SU-DHL-6 (cell line): ENCODE results near the gene ZNF132.

Experiments
- H2AFZ ChIP-seq: fragments of 200-600 bp; sonication (generic); 2 replicates; pipeline ENCODE4 v1.6.1; 2014; ENCODE audit warnings: low read depth, mild to moderate bottlenecking, moderate library complexity, mixed read lengths, antibody characterized with exemption, low read length; ENCODE audit not compliant: severe bottlenecking
- H3F3A ChIP-seq: fragments of 200-600 bp; shearing (Covaris generic); 2 replicates; pipeline ENCODE4 v1.6.0; 2016; ENCODE audit warnings: antibody characterized with exemption, mild to moderate bottlenecking; ENCODE audit not compliant: insufficient read depth
- H3K27ac ChIP-seq: fragments of 200-600 bp; sonication (generic); 2 replicates; pipeline ENCODE4 v1.5.1; 2016; ENCODE audit warnings: low read depth, mild to moderate bottlenecking, low read length, moderate library complexity, mixed read lengths
- H3K27me3 ChIP-seq: fragments of 200-600 bp; sonication (generic), shearing (Covaris generic); 2 replicates; pipeline ENCODE4 v1.6.0; 2014; ENCODE audit warnings: mild to moderate bottlenecking, low read length
- H3K36me3 ChIP-seq: fragments of 200-600 bp; sonication (generic); 2 replicates; pipeline ENCODE4 v1.6.1; 2014; ENCODE audit warnings: mild to moderate bottlenecking, low read length, mixed read lengths
- H3K4me2 ChIP-seq: fragments of 300-600, 200-600 bp; shearing (Covaris generic), sonication (generic); 2 replicates; pipeline ENCODE4 v1.6.0; 2014; ENCODE audit warnings: low read length, low read depth, mild to moderate bottlenecking; ENCODE audit not compliant: poor library complexity, severe bottlenecking
- H3K4me3 ChIP-seq: fragments of 200-600 bp; sonication (generic); 2 replicates; pipeline ENCODE4 v1.5.1; 2014; ENCODE audit warnings: antibody characterized with exemption, low read length, mild to moderate bottlenecking, mixed read lengths; ENCODE audit not compliant: insufficient read depth, poor library complexity, severe bottlenecking
- H3K79me2 ChIP-seq: fragments of 200-600 bp; sonication (generic); 2 replicates; pipeline ENCODE4 v1.6.1; 2014; ENCODE audit warnings: mild to moderate bottlenecking, low read length, moderate library complexity; ENCODE audit not compliant: insufficient read depth
- H3K9ac ChIP-seq: fragments of 200-600 bp; sonication (generic); 2 replicates; pipeline ENCODE4 v1.7.0; 2014; ENCODE audit warnings: mild to moderate bottlenecking, low read length
- H3K9me2 ChIP-seq: fragments of 200-600 bp; sonication (generic); replicated peaks from 2 replicates; pipeline ENCODE4 v1.6.1; 2014; ENCODE audit warnings: low read length; ENCODE audit not compliant: insufficient read depth
- H3K9me3 ChIP-seq: fragments of 200-600 bp; sonication (generic); 2 replicates; pipeline ENCODE4 v1.6.1; 2014; ENCODE audit warnings: low read length, mixed read lengths; ENCODE audit not compliant: insufficient read depth
- H4K20me1 ChIP-seq: fragments of 200-600 bp; sonication (generic); 2 replicates; pipeline ENCODE4 v1.6.1; 2014; ENCODE audit warnings: low read depth, mild to moderate bottlenecking, antibody characterized with exemption, low read length, moderate library complexity, mixed read lengths
- CTCF ChIP-seq: fragments of 200-600 bp; sonication (generic); IDR thresholded peaks from one replicate; pipeline ENCODE4 v1.5.1; 2017; ENCODE audit warnings: antibody characterized with exemption, mild to moderate bottlenecking, low read length, moderate library complexity; ENCODE audit not compliant: insufficient read depth, poor library complexity, severe bottlenecking
- EZH2phosphoT487 ChIP-seq: fragments of 200-600 bp; sonication (generic), shearing (Covaris generic); conservative IDR thresholded peaks from 2 replicates; pipeline ENCODE4 v1.6.1; 2018; ENCODE audit warnings: mild to moderate bottlenecking, antibody characterized with exemption, low read length, moderate library complexity, mixed read lengths

The ZNF132 gene

GRCh38 chr19:58460039-58460438 is 20.1 kb upstream of the ZNF132 start:
- no peaks in the 10 kb centered on the region for H3K36me3 ChIP-seq
- H2AFZ ChIP-seq = no peak overlapping the region
- no peak overlapping the region for H3K9ac ChIP-seq
- H3K4me2 ChIP-seq = no peak overlapping the region
- no peaks in the 10 kb centered on the region for H3K9me2 ChIP-seq
- no peaks in the 10 kb centered on the region for H3K9me3 ChIP-seq
- H3F3A ChIP-seq = no peaks in the 10 kb centered on the region
- no peaks in the 10 kb centered on the region for H4K20me1 ChIP-seq
- H3K27ac ChIP-seq = no peak overlapping the region
- H3K79me2 ChIP-seq = no peaks in the 10 kb centered on the region
- H3K4me3 ChIP-seq = no peak overlapping the region
- TF ChIP-seq CTCF (no peak), EZH2phosphoT487 (no peak)
- H3K27me3 ChIP-seq = no peaks in the 10 kb centered on the region

- H3K36me3 ChIP-seq = no peaks in the 10 kb centered on the region
- H3K9me3 ChIP-seq = no peaks in the 10 kb centered on the region
- no peaks in the 10 kb centered on the region for H3K9me2 ChIP-seq
- H3K27ac ChIP-seq = no peak overlapping the region
- H3K4me3 ChIP-seq = no peak overlapping the region
- no peak overlapping the region for H3K9ac ChIP-seq
- no peak for TF ChIP-seq CTCF
- no peak for TF ChIP-seq EZH2phosphoT487
- no peaks in the 10 kb centered on the region for H4K20me1 ChIP-seq
- H3K79me2 ChIP-seq = no peaks in the 10 kb centered on the region
- no peak overlapping the region for H2AFZ ChIP-seq
- no peaks in the 10 kb centered on the region for H3K27me3 ChIP-seq
- H3K4me2 ChIP-seq = no peak overlapping the region
- H3F3A ChIP-seq = no peaks in the 10 kb centered on the region
Measured at GRCh38 chr19:58456111-58456510, 16.2 kb upstream of the ZNF132 start.

- H2AFZ ChIP-seq = no peak overlapping the region
- no peaks in the 10 kb centered on the region for H3K9me3 ChIP-seq
- H3K9me2 ChIP-seq = no peaks in the 10 kb centered on the region
- H3F3A ChIP-seq = no peaks in the 10 kb centered on the region
- H3K79me2 ChIP-seq = no peaks in the 10 kb centered on the region
- no peaks in the 10 kb centered on the region for H4K20me1 ChIP-seq
- H3K9ac ChIP-seq = no peak overlapping the region
- H3K27ac ChIP-seq = no peak overlapping the region
- H3K36me3 ChIP-seq = no peaks in the 10 kb centered on the region
- H3K4me2 ChIP-seq = no peak overlapping the region
- no peaks in the 10 kb centered on the region for H3K27me3 ChIP-seq
- no peak overlapping the region for H3K4me3 ChIP-seq
- TF ChIP-seq CTCF (no peak), EZH2phosphoT487 (no peak)
Measured at GRCh38 chr19:58455306-58455705, 15.4 kb upstream of the ZNF132 start.
